Activated naive CD4-positive, alpha-beta T cell treated with anti-CD3 and anti-CD28 coated beads, Interleukin-2, amount 50 U/mL, for 24 hours (primary cell): ENCODE data around the gene OSBPL1A.
"Not testable (repeated sequence)": the region's sequence is repeated elsewhere in the genome, so short reads cannot be mapped to it uniquely, and the experiment has no call there.

Experiments
- H3K27ac Mint-ChIP-seq: one replicate; pipeline ENCODE4 v1.8.0; 2021; ENCODE audit warnings: mild to moderate bottlenecking, mixed read lengths
- H3K27me3 Mint-ChIP-seq: one replicate; pipeline ENCODE4 v1.8.0; 2021; ENCODE audit warnings: mixed read lengths
- H3K36me3 Mint-ChIP-seq: one replicate; pipeline ENCODE4 v1.8.0; 2021; ENCODE audit warnings: mixed read lengths
- H3K4me1 Mint-ChIP-seq: one replicate; pipeline ENCODE4 v1.8.0; 2021; ENCODE audit warnings: mixed read lengths
- H3K4me3 Mint-ChIP-seq: one replicate; pipeline ENCODE4 v1.8.0; 2021; ENCODE audit warnings: mild to moderate bottlenecking, mixed read lengths
- H3K9me3 Mint-ChIP-seq: one replicate; pipeline ENCODE4 v1.8.0; 2021; ENCODE audit warnings: mixed read lengths

The OSBPL1A gene

DNA sequence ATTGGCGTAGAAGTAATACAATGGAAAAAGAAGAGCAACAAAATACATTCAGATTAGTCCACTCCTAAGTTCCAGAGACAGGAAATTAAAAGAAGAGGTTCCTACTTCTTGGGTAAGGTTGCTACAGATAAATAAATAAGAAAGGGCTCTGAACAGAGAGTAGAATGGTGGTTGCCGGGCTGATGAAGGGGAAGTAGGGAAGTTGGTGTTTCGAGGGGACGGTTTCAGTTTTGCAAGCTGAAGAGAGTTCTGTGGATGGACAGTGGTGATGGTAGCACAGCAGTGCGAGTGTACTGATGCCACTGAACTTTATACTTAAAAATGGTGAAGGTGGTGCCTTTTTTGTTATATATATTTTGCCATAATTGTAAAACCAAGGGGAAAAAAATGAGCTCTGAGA lies 210.6 kb downstream of the OSBPL1A start:
- Mint-ChIP-seq H3K36me3 (no peaks in the 10 kb centered on the region), H3K27ac (no peak overlapping the region), H3K27me3 (peaks cover 4% of the 10 kb centered on the region), H3K9me3 (no peaks in the 10 kb centered on the region), H3K4me1 (no peaks in the 10 kb centered on the region), H3K4me3 (no peak overlapping the region)

DNA sequence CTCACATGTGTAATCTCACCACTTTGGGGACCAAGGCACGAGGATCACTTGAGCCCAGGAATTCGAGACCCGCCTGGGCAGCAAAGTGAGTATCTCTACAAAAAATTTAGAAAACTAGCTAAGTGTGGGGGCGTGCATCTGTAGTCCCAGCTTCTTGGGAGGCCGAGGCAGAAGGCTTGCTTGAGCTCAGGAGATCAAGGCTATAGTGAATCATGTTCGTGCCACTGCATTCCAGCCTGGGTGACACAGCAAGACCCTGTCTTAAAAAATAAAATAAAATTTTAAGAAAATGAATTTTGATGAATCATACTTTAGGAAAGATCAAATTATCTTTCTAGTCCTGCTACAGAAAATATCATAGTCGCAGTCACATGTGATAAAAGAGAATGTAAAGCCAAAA lies 211.8 kb downstream of the OSBPL1A start:
- Mint-ChIP-seq H3K27ac (no peak overlapping the region), H3K27me3 (peaks cover 4% of the 10 kb centered on the region), H3K4me1 (no peaks in the 10 kb centered on the region), H3K4me3 (no peak overlapping the region), H3K9me3 (no peaks in the 10 kb centered on the region), H3K36me3 (no peaks in the 10 kb centered on the region)

DNA sequence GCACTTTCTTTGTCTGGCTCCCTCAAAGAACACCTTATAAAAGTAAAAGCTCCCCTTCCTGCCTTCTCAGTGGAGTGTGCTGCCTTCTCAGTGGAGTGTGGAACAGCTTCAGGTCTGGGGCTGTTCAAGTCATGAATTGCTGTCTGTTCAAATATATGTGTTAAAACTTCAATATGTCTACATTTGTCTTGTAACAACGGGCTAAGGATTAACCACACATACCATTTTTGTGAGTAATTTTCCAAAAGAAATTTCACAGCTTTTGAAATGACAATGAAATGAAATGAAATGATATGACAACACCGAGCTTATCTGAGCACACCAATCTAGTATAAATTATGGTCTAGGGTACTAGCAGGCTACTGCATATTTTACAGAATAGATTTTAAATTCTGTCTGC lies 215.8 kb downstream of the OSBPL1A start:
- H3K27ac Mint-ChIP-seq: no peak overlapping the region
- peaks cover 3% of the 10 kb centered on the region for H3K27me3 Mint-ChIP-seq
- H3K4me3 Mint-ChIP-seq: no peak overlapping the region
- no peaks in the 10 kb centered on the region for H3K4me1 Mint-ChIP-seq
- H3K9me3 Mint-ChIP-seq: no peaks in the 10 kb centered on the region
- H3K36me3 Mint-ChIP-seq: no peaks in the 10 kb centered on the region

- H3K36me3 Mint-ChIP-seq: no peaks in the 10 kb centered on the region
- H3K9me3 Mint-ChIP-seq: no peaks in the 10 kb centered on the region
- H3K4me1 Mint-ChIP-seq: no peaks in the 10 kb centered on the region
- peaks cover 3% of the 10 kb centered on the region for H3K27me3 Mint-ChIP-seq
- H3K4me3 Mint-ChIP-seq: no peak overlapping the region
- no peak overlapping the region for H3K27ac Mint-ChIP-seq
These were observed 217.6 kb downstream of the OSBPL1A start for GRCh38 chr18:24180048-24180447.

GRCh38 chr18:24177499-24178133 lies 220.0 kb downstream of the OSBPL1A start:
- Mint-ChIP-seq H3K4me3 (no peak overlapping the region), H3K9me3 (no peaks in the 10 kb centered on the region), H3K36me3 (no peaks in the 10 kb centered on the region), H3K27ac (no peak overlapping the region), H3K27me3 (no peaks in the 10 kb centered on the region), H3K4me1 (no peaks in the 10 kb centered on the region)

- no peaks in the 10 kb centered on the region for H3K27me3 Mint-ChIP-seq
- H3K4me3 Mint-ChIP-seq: no peak overlapping the region
- no peaks in the 10 kb centered on the region for H3K4me1 Mint-ChIP-seq
- H3K36me3 Mint-ChIP-seq: no peaks in the 10 kb centered on the region
- H3K27ac Mint-ChIP-seq: no peak overlapping the region
- no peaks in the 10 kb centered on the region for H3K9me3 Mint-ChIP-seq
These were observed 220.8 kb downstream of the OSBPL1A start for GRCh38 chr18:24176727-24177416.

DNA sequence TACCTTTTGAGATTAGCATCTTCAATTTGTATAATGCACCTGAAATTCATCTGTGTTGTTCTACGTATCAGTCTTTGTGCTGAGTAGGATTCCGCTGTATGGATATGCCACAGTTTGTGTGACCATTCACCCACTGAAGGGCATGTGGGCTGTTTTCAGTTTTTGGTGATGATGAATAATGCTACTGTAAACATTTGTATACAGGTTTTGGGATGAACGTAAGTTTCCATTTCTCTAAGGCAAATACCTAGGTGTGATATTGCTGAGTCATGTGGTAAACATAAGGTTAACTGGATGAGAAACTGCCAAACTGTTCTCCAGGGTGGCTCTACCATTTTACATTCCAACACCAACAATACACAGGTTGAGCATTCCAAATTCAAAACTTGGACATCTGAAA lies 223.6 kb downstream of the OSBPL1A start:
- H3K4me3 Mint-ChIP-seq: no peak overlapping the region
- no peak overlapping the region for H3K27ac Mint-ChIP-seq
- H3K4me1 Mint-ChIP-seq: no peaks in the 10 kb centered on the region
- no peaks in the 10 kb centered on the region for H3K36me3 Mint-ChIP-seq
- no peaks in the 10 kb centered on the region for H3K27me3 Mint-ChIP-seq
- H3K9me3 Mint-ChIP-seq: no peaks in the 10 kb centered on the region

DNA sequence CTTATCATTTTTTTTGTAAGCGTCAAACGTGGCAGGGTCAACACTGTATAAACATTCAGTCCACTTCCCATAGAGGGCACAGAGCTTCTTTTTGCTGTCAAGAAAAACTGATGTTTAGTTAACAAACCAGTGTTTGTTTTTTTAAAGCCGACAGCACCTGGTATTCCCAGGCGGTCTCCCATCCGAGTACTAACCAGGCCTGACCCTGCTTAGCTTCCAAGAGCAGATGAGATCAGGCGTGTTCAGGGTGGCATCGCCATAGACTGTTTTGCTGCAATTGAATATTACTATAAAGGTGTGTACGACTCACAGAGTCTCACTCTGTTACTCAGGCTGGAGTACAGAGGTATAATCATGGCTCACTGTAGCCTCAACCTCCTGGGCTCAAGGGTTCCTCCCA lies 227.3 kb downstream of the OSBPL1A start:
- Mint-ChIP-seq H3K4me3 (no peak overlapping the region), H3K4me1 (no peaks in the 10 kb centered on the region), H3K27me3 (no peaks in the 10 kb centered on the region), H3K9me3 (no peaks in the 10 kb centered on the region), H3K27ac (no peak overlapping the region), H3K36me3 (no peaks in the 10 kb centered on the region)

- Mint-ChIP-seq H3K9me3 (no peaks in the 10 kb centered on the region), H3K36me3 (no peaks in the 10 kb centered on the region), H3K27ac (no peak overlapping the region), H3K4me1 (no peaks in the 10 kb centered on the region), H3K4me3 (no peak overlapping the region), H3K27me3 (no peaks in the 10 kb centered on the region)
These were observed 229.1 kb downstream of the OSBPL1A start for GRCh38 chr18:24168496-24168895.

- Mint-ChIP-seq H3K27me3 (no peaks in the 10 kb centered on the region), H3K36me3 (no peaks in the 10 kb centered on the region), H3K27ac (no peak overlapping the region), H3K4me3 (no peak overlapping the region), H3K4me1 (no peaks in the 10 kb centered on the region), H3K9me3 (no peaks in the 10 kb centered on the region)
These were observed 236.3 kb downstream of the OSBPL1A start for GRCh38 chr18:24161304-24161703.

- Mint-ChIP-seq H3K36me3 (no peaks in the 10 kb centered on the region), H3K9me3 (no peaks in the 10 kb centered on the region)
These were observed 237.5 kb downstream of the OSBPL1A start for GRCh38 chr18:24160086-24160485.

GRCh38 chr18:24157855-24158254 lies 239.8 kb downstream of the OSBPL1A start:
- H3K9me3 Mint-ChIP-seq: no peaks in the 10 kb centered on the region
- no peaks in the 10 kb centered on the region for H3K27me3 Mint-ChIP-seq
- H3K36me3 Mint-ChIP-seq: no peaks in the 10 kb centered on the region
- no peak overlapping the region for H3K4me3 Mint-ChIP-seq
- no peak overlapping the region for H3K27ac Mint-ChIP-seq
- H3K4me1 Mint-ChIP-seq: no peaks in the 10 kb centered on the region

More at GRCh38 chr18:24160086-24160485, 237.5 kb downstream of the OSBPL1A start:
- Mint-ChIP-seq H3K27ac (no peak overlapping the region), H3K4me3 (no peak overlapping the region), H3K27me3 (no peaks in the 10 kb centered on the region), H3K4me1 (no peaks in the 10 kb centered on the region)

GRCh38 chr18:24153397-24153796 lies 244.2 kb downstream of the OSBPL1A start:
- no peaks in the 10 kb centered on the region for H3K36me3 Mint-ChIP-seq
- H3K9me3 Mint-ChIP-seq: no peaks in the 10 kb centered on the region
- H3K27ac Mint-ChIP-seq: no peak overlapping the region
- no peaks in the 10 kb centered on the region for H3K4me1 Mint-ChIP-seq
- no peak overlapping the region for H3K4me3 Mint-ChIP-seq
- H3K27me3 Mint-ChIP-seq: no peaks in the 10 kb centered on the region

DNA sequence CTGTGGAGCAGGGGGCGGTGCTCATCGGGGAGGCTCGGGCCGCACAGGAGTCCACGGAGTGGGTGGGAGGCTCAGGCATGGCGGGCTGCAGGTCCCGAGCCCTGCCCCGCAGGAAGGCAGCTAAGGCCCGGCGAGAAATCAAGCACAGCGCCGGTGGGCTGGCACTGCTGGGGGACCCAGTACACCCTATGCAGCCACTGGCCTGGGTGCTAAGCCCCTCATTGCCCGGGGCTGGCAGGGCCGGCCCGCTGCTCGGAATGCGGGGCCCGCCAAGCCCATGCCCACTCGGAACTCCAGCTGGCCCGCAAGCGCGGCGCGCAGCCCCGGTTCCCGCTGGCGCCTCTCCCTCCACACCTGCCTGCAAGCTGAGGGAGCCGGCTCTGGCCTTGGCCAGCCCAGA lies 248.0 kb downstream of the OSBPL1A start:
- not testable (repeated sequence) for H3K36me3 Mint-ChIP-seq, H3K27me3 Mint-ChIP-seq, H3K4me1 Mint-ChIP-seq, H3K4me3 Mint-ChIP-seq, H3K9me3 Mint-ChIP-seq, H3K27ac Mint-ChIP-seq

GRCh38 chr18:24142376-24142775 lies 255.2 kb downstream of the OSBPL1A start:
- Mint-ChIP-seq H3K27ac (no peak overlapping the region), H3K4me1 (peaks cover 16% of the 10 kb centered on the region), H3K27me3 (peaks cover 10% of the 10 kb centered on the region), H3K9me3 (no peaks in the 10 kb centered on the region), H3K4me3 (no peak overlapping the region), H3K36me3 (no peaks in the 10 kb centered on the region)

DNA sequence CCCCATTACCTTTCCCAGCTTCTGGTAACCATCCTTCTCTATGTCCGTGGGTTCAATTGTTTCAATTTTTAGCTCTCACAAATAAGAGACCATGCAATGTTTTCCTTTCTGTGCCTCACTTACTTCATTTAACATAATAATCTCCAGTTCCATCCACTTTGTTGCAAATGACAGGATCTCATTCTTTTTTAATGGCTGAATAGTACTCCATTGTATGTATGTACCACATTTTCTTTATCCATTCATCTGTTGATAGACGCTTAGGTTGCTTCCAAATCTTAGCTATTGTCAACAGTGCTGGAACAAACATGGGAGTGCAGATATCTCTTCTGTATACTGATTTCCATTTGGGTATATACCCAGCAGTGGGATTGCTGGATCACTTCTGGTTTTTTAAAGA lies 256.9 kb downstream of the OSBPL1A start:
- Mint-ChIP-seq H3K36me3 (no peaks in the 10 kb centered on the region), H3K9me3 (no peaks in the 10 kb centered on the region), H3K27me3 (peaks cover 10% of the 10 kb centered on the region), H3K4me3 (peak overlapping the region; percentile 64), H3K4me1 (peaks cover 24% of the 10 kb centered on the region), H3K27ac (peak overlapping the region; percentile 66)
